Tibial nerve (tissue), 3 donors: Measurements from ENCODE around the gene BOLA1.

Experiments
- POLR2A ChIP-seq, 2 donors: fragments of 450-650 bp; IDR thresholded peaks; one replicate each; pipeline ENCODE4 v1.6.1; 2017; ENCODE audit warnings: antibody characterized with exemption in 2 of 2, mild to moderate bottlenecking in 2 of 2, moderate library complexity in 2 of 2
- TF ChIP-seq, protein P1 (sequence below), 5 experiments: fragments of 200-600 bp in 3 of 5; fragments of 450-650 bp in 2 of 5; sonication (generic) in 3 of 5; IDR thresholded peaks; one replicate each; pipeline ENCODE4 v1.5.1; 2016 to 2019; ENCODE audit warnings: antibody characterized with exemption in 5 of 5, mild to moderate bottlenecking in 3 of 5, moderate library complexity in 2 of 5

DNA sequence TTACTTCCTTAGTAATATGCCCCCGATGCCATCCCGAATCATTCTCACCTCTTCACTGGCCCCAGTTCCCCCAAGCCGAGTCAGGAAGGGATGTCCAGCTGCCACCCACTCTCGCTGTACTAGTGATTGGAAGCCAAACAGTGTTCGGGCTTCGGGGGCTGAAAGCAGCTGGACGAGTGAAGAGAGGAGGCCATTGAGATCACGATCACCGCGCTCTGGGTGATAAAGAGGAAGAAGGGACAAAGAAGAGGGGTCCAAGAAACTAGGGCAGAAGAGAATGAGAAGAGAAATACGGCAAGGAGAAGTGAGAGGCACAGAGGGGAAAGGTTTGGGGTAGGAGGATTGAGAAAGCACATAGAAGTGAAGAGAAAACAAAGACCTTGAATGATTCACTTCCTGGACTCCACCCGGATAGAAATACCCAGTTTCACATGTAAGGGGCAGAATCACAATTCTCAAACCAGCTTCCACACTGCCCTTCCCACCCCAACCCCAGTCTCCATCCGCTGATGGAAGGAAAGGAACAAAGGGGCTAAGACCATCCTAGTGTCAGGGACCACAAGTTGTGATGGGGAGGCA, 31.9 kb downstream of the BOLA1 start:
- TF ChIP-seq, protein P1, sequence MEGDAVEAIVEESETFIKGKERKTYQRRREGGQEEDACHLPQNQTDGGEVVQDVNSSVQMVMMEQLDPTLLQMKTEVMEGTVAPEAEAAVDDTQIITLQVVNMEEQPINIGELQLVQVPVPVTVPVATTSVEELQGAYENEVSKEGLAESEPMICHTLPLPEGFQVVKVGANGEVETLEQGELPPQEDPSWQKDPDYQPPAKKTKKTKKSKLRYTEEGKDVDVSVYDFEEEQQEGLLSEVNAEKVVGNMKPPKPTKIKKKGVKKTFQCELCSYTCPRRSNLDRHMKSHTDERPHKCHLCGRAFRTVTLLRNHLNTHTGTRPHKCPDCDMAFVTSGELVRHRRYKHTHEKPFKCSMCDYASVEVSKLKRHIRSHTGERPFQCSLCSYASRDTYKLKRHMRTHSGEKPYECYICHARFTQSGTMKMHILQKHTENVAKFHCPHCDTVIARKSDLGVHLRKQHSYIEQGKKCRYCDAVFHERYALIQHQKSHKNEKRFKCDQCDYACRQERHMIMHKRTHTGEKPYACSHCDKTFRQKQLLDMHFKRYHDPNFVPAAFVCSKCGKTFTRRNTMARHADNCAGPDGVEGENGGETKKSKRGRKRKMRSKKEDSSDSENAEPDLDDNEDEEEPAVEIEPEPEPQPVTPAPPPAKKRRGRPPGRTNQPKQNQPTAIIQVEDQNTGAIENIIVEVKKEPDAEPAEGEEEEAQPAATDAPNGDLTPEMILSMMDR (IDR thresholded peaks at IDR 0.05), result no peak
- no peak for TF ChIP-seq POLR2A (IDR thresholded peaks at IDR 0.05)
